ENCODE measurements around the gene MAP3K6.

Gene MAP3K6

DNA sequence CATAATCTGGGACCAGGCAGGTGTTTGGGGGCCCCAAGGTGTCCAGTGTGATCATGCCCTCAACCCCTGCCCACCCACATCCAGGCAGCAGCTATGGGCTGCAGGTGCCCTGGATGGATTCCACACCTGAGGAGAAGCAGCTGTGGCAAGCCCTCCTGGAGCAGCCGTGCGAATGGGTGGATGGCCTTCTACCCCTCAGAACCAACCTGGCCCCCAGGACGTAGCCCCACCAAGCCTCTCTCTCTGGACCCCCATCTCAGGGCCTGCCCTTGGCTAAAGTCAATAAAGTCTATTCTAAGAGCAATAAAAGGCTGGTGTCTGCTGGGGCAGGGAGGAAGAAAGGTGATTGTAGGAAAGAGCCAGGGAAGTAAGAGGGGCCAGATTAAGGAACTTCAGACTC, 13.1 kb downstream of the MAP3K6 start:
- no peak for DNase-seq

DNA sequence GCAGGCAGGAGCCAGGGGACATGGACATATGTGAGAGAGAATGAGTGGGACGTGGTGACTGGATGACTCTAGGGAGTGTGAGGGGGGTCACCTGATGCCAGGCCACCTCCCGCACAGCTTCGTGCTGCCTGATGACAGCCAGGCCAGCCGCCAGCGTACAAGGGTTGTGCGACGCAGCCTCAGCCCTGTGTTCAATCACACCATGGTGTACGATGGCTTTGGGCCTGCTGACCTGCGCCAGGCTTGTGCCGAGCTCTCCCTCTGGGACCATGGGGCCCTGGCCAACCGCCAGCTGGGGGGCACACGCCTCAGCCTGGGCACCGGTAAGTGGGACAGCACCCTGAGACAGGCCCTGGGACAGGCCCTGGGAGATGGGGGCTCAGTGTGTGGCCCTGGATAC, 13.6 kb downstream of the MAP3K6 start:
- DNase-seq: no peak

DNA sequence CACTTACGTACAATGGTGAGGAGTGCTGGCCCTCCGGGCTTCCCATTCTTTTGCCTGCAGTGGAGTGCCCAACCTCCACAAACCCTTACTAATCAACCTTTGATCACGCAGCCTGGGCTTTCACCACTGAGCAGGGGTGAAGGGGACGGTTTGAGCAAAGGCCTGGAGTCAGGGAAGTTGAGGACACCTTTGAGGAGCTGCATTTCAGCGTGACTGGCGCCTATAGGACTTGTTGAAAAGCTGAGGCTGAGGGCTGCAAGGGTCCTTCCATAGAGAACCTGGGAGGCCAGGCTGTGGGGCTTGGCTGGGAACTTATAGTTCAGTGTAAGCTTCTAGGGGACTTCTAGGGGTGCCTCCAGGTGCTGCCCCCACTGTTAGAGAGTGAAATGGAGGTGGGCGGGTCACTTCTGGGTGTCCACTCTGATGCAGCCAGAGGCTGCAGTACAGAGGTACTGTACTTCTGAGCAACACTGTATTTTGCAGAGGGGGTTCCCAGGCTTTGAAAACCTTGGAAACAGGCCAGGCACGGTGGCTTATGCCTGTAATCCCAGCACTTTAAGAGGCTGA, 15.1 kb downstream of the MAP3K6 start:
- no peak for DNase-seq

DNA sequence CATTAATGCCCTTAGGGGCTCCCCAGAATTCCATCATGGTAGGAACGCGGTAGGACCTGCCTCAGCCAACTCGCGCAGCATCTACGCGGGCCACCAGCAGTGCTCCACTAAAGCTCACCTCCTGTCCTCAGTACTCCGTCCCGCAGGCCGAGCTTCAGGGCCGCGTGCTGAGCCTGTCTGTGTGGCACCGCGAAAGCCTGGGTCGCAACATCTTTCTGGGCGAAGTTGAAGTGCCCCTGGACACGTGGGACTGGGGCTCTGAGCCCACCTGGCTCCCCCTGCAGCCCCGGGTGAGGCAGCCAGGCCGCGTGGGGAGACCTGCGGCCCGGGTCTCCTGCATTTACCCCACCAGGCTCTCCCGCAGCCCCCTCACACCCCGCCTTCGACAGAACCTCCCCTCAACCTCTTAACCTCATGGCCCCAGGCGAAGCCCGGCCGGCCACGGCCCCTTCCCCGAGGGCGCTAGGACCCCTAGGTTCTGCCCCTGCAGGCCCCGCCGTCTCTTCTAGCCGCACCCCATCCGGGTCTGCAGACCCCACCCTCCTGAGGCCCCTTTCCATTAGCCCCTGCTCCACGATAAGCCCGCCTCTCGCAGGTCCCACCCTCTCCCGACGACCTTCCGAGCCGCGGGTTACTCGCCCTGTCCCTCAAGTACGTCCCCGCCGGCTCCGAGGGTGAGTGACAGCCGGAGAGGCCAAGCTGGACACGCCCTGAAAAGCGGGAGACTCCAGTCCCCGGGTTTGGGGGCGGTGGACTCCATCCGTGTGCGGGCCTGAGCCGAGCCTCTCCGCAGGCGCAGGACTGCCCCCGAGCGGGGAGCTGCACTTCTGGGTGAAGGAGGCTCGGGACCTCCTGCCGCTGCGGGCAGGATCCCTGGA, 15.9 kb downstream of the MAP3K6 start:
- DNase-seq: no peak

DNA sequence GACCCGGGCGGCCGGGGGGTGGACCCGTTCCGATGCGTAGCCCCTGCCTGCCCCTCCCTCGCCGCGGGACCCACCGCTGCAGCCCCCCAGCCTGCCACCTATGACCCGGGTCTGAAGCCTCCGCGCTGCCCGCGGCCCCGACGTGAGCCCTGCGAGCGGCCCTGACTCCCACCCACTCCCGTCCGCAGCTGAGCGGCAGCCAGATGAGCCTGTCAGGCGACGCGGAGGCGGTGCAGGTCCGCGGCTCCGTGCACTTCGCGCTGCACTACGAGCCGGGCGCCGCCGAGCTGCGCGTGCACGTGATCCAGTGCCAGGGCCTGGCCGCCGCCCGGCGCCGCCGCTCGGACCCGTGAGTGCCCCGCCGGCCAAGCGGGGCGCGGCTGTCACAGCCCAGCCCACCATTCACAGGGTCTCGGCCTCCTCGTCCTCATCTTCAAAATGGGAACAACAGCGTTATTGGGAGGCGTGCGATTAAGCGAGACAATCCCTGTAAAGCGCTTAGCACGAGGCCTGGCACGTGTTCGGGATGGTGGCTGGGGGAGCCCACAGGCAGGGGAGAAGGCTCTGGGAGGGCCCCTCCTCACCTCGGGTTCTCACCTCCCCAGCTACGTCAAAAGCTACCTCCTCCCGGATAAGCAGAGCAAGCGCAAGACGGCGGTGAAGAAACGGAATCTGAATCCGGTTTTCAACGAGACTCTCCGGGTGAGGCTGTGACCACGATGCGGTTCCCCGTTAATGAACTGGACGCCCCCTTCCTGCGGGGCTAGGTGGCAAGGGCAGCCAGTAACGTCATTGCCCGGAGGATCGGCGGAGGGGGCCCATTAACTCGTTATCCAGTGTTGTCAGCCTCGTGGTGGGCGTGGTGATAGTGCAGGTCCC, 16.7 kb downstream of the MAP3K6 start:
- peak; percentile 63 for DNase-seq

DNA sequence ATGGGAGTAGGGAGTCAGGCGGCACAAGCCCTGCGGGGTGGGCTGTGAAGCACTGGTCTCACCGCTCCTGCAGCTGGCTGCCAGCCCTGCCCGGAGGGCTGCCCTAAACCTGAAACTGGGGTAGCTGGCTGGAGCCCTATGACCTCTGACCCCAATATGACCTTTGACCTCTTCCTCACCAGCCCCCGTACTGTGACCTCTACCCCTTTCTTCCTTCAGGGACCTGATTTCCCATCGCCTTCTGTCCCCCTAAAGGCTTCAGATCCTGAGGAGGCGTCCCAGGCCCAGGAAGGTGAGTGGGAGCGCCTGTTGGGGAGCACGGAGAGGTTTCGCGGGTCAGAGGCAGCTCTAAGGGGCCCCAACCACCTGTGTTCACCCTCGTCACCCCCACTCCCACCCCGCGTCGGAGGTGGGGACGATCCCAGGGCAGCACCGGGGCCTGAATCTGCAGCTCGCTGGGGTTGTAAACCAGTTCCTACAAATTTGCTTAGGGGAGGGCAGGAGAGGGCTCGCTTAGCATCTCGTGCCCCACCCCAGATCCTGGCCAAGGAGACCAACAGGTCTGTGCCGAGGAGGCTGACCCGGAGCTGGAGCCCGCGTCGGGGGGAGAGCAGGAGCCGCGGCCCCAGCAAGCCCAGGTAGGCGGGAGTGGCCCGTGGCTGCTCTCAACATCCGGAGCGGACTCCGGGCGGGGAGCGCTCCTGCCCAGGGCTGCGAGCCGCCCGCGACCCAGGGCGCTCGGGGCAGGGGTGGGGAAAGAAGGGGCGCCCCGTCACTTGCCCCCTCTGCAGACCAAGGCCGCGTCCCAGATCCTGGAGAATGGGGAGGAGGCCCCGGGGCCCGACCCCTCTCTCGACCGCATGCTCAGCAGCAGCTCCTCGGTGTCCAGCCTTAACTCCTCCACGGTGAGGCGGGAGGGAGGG, 17.6 kb downstream of the MAP3K6 start:
- DNase-seq: peak; percentile 66

DNA sequence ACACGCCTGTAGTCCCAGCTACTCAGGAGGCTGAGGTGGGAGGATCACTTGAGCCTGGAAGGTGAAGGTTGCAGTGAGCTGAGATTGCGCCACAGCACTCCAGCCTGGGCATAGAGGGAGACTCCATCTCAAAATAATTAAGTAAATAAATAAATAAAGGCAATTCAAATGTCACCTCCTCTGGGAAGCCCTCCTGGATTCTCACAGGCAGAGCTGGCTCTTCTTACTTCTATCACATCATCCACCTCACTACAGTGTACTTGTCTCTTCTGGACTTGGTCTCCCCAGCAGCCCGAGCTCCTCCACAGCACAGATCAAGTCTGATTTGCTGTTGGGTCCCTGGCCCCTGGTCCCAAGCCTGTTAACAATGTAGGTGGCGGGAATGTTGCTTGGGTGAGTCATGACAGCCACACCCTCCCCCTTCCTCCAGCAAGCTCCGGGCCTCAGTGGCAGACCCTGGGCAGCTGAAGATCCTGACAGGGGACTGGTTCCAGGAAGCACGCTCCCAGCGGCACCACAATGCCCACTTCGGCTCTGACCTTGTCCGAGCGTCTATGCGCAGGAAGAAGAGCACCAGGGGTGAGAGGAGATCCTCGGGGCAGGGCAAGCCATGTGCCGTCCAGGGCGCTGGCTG, 19.7 kb downstream of the MAP3K6 start:
- no peak for DNase-seq

DNA sequence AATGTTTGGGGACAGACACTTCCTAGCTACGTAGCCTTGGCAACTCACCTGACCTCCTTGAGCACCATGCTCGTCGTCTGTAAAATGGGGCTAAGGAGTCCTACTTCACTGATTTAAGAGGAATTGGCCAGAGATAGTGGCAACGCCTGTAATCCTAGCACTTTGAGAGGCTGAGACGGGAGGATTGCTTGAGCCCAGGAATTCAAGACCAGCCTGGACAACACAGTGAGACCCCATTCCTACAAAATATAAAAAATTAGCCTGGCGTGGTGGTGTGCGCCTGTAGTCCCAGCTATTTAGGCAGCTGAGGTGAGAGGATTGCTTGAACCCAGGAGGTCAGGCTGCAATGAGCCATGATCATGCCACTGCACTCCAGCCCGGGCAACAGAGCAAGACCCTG, 20.4 kb downstream of the MAP3K6 start:
- no peak for DNase-seq

DNA sequence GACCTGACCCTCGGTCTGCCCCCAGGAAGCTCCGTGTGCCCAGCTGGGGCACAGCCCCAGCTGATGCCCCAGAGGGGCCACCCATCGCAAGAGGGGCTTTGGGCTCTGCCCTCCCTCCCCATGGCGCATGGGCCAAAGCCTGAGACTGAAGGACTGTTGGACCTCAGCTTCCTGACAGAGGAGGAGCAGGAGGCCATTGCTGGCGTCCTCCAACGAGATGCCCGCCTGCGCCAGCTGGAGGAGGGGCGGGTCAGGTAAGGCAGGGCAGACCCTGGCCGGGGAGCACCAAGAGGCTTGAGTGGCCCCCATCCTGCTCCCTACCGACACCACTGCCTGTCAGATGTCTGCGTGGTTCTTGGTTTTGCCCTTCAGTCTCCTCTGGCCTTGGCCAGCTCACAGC, 21.5 kb downstream of the MAP3K6 start:
- DNase-seq: no peak

DNA sequence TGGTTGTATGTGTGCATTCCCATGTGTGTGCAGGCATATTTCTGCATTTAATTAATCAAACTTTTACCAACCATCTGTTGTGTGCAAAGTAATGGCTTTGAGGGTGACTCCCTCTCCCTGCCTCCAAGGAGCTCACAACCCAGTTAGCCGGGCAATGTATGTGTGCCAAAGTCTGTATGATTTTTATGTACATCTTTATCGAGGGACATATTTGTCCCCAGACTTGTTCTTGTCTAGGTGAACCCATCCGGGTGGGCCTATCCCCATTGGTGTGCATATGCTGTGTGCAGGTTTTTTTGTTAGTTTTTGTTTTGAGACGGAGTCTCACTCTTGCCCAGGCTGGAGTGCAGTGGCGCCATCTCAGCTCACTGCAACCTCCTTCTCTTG, 23.1 kb downstream of the MAP3K6 start:
- DNase-seq: no peak

DNA sequence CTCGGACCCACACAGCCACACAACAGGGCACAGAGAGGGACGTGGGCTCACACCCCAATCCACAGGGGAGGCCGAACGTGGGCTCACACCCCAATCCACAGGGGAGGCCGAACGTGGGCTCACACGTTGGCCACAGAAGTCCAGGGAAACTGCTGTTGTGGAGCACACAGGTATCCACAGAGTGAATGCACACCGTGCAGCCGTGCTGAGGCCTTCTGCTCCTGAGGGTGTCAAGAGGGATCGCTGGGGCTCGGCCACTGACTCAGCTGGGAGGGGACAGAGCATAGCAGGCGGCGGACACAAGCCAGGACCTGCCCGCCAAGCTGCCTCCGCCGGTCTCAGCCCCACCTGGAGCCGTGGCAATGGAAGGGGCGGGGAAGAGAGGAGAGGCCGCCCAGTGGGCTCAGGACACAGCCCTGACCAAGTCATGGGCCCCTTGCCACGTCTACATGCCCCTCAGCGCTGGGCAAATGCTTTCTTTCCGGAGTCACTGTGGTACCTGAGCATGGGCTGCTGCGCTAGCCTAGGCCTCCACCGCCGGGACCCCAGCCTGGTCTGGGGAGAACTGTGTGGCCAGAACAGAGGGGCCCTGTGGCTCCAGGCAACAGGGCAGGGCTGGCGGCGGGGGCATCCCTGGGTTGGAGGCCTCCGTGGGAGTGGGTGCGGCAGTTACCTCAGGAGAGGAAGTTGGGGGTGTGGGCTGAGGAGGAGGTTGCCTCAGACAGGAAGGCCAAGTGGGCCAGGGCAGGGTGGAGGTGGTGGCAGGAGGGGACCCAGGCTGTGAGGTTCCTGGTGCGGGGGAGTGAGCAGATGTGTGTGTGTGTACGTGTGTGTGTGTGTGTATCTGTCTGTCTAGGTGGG, 23.8 kb downstream of the MAP3K6 start:
- DNase-seq: no peak

DNA sequence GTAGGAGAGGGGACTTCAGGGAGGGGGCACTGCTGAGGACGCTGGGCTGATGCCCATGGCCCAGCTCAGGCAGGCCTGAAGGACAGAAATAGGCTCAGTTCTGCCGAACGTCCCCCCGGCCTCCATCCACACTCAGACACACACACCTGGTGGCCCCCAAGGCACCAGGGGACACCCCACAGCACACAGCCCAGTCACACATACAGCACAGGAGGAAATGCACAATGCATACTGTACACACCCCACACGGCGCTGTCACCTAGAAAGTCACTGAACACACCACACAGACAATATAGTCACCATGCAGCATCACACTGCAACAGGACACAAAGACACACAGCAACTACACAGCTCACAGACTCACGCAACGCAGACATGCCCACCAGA, 24.4 kb downstream of the MAP3K6 start:
- no peak for DNase-seq

DNA sequence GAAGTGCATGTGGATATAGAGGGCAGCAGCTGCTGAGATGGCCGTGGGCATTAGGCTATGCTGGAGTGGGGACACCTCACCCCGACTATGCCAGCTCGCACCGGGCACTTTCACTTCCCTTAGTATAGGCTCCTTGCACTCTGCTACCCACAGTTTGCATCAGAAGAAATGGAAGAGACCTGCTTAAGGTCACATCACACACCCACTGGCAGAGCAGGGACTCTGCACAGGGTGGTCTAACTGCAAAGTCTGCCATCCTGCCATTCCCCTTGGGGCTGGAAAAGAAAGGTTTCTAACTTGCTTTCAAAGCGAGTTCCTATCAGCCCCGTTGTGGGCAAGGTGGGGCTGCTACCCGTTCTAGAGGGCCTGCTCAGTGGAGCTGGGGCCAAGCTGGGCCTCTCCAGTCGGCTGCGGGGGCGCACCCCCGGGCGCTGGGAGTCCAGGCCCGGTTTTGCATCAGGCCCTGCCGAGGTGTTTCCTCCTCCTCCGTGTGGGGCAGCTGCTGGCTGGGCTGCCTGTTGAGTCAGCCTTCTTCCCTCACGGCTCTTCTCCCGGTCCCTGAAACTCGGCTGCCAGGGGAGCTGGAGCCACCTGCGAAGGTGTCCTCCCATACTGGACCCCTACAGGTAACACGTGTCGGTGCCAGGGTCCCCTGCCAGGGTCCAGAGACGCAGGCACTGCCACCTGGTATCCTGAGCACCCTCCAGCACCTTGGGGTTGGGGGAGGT, 25.1 kb downstream of the MAP3K6 start, which contains the start of gene SYTL1:
Gene SYTL1, plus strand, starts transcription at position 498 of the 728 bp plus-strand sequence. CDS start 3,313 bp downstream, outside the sequence.
- DNase-seq: peak; percentile 78

DNA sequence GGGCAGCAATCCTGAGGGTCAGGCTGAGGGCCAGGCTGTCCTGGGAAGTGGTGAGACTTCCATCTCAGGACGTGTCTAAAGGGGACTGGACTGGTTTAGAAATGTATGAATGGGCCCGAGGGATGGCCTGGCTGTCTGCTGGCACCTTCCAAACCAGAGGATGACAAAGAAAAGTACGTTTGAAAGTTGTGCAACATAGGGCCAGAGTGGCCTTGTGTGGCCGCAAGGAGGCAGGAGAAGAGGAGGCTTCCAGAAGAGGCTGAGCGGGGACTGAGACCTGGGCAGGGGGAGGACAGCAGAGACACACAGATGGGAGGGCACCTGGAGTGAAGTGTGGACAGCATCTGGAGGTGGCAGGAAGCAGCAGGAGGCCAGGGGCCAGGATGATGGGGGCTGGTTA, 27.5 kb downstream of the MAP3K6 start:
- no peak for DNase-seq

DNA sequence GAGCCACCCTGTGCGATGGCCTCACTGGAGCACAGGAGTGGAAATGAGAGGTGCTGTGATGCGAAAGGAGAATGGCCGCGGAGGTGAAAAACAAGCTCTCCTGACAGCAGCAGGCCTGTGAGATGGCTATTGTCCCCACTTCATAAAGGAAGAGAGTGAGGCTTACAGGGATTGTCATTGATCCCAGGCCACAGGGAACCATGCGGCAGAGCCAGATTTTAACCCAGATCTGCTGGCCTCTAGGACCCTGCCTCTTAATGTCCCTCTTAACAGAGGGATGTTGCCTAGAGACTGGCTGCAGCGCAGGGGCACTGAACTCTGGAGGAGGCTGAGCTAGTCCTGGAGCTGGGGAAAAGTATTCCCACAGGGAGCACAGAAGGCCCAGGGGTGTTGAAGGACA, 28.0 kb downstream of the MAP3K6 start:
- DNase-seq: no peak

DNA sequence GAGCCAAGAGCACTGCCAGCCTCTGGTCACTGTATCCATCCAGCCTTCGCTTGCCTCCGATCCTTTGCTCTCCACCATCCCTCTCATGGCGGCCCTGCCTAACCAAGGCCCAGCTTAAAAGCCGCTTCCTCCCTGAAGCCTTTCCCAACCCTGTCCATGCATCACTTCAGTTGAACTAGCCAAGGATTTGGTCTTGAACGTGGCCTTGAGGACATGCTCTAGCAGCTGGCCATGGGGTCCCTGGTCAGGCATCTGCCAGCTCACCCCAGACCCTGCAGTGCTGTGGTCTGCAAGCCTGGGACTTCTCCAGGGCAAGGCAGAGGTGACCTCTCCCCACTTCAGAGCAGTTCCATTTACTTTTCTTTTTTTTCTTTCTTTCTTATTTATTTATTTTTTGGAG, 30.0 kb downstream of the MAP3K6 start:
- no peak for DNase-seq

DNA sequence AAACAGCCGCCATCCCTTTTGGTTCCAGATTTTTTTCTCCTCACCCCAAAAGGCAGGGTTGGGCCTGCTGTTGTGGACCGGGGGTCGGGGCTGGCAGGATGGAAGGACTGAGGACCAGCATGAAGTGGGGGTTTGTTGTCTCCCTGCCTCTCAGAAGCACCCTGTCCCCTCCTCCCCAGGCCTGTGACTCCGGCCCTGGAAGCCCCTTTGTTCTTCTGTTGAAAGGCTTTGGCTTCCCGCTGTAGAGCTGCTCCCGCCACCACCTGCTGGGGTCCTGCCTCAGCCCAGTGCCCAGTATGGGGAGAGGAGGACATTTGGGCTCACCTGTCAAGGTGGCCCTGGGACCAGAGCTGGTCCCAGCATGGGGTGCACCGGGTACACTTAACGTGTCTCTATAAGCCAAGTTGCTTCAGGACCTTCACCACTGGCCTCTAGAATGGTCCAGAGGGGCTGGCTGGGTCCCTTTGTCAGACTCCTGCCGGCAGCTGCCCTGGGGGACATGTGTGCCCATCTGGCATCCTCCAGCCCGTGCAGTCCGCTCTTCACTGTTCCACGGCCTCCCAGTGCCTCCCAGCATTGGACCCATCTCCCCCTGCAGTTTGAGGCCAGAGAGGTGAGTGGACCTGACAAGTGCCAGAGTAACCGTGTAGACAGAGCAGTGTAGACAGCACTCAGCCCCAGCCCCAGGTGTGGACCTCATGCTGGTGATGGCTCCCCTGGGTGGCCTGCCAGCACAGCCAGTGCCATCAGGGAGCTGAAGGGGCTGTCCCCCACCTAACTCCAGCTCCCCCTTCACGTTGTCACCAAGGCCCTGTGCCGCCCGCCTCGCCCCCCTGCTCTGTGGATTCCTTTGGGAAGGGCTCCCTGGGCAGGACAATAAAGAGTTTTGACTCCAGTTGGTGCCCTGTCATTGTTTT, 31.0 kb downstream of the MAP3K6 start:
- no peak for DNase-seq

DNA sequence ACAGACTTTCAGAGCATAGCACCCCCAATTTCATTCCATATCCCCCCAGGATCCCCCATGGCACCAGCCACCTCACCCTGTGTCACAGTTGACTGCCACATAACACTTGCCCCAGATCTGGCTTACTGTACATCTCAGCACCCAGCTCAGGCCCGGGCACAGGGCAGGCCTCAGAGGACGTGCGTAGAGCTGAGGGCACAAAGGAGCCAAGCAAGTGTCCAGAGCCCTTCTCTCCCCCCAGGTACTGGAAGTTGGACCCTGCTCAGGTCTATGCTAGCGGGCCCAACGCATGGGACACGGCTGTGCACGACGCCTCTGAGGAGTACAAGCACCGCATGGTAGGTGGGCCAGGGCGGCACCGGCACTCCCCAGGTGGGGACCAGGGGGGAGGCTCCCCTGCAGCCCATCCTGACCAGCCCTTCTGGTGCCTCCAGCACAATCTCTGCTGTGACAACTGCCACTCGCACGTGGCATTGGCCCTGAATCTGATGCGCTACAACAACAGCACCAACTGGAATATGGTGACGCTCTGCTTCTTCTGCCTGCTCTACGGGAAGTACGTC, 33.0 kb downstream of the MAP3K6 start:
- DNase-seq: no peak

Measured in NCI-H226 (cell line).